H9 (cell line): ENCODE data around the gene PTX3. TPM values are rescaled to one million over a fixed set of nuclear protein-coding genes. Genes with fewer than 3 reads are reported as not detected.

Experiments used
- DNase-seq: peaks from one replicate; pipeline ENCODE4 v3.0.0-alpha.2; 2017
- H2AFZ ChIP-seq: one replicate; pipeline ENCODE4 v1.6.1; 2013; ENCODE audit warnings: mild to moderate bottlenecking, low read length, control low read depth, moderate library complexity
- H2AK5ac ChIP-seq: 2 replicates; pipeline ENCODE4 v1.6.1; 2013; ENCODE audit warnings: low read length, control low read depth, mixed read lengths; ENCODE audit not compliant: insufficient read length
- H2BK120ac ChIP-seq: one replicate; pipeline ENCODE4 v1.6.1; 2013; ENCODE audit warnings: low read depth, mild to moderate bottlenecking, low read length, control low read depth, inconsistent platforms; ENCODE audit not compliant: poor library complexity, severe bottlenecking
- H2BK12ac ChIP-seq: 2 replicates; pipeline ENCODE4 v1.6.1; 2013; ENCODE audit warnings: low read length, control low read depth, mixed read lengths, low read depth; ENCODE audit not compliant: insufficient read length
- H2BK15ac ChIP-seq: 2 replicates; pipeline ENCODE4 v1.6.1; 2013; ENCODE audit warnings: low read depth, low read length, control low read depth
- H2BK20ac ChIP-seq: one replicate; pipeline ENCODE4 v1.6.1; 2013; ENCODE audit warnings: low read depth, mild to moderate bottlenecking, low read length, control low read depth, inconsistent platforms; ENCODE audit not compliant: poor library complexity, severe bottlenecking
- H2BK5ac ChIP-seq: 2 replicates; pipeline ENCODE4 v1.6.1; 2013; ENCODE audit warnings: low read length, control low read depth, mixed read lengths; ENCODE audit not compliant: insufficient read length
- H3K14ac ChIP-seq: 2 replicates; pipeline ENCODE4 v1.6.1; 2013; ENCODE audit warnings: low read length, control low read depth; ENCODE audit not compliant: insufficient read depth
- H3K18ac ChIP-seq: 2 replicates; pipeline ENCODE4 v1.6.1; 2013; ENCODE audit warnings: low read depth, mild to moderate bottlenecking, mixed read lengths, low read length, control low read depth; ENCODE audit not compliant: insufficient read length
- H3K23ac ChIP-seq: 2 replicates; pipeline ENCODE4 v1.6.1; 2013; ENCODE audit warnings: low read length, control low read depth, mixed read lengths, low read depth; ENCODE audit not compliant: insufficient read length
- H3K23me2 ChIP-seq: 2 replicates; pipeline ENCODE4 v1.6.1; 2013; ENCODE audit warnings: low read depth, mild to moderate bottlenecking, mixed read lengths, low read length, control low read depth; ENCODE audit not compliant: insufficient read length, poor library complexity, severe bottlenecking
- H3K27ac ChIP-seq: 2 replicates; pipeline ENCODE4 v1.5.1; 2013; ENCODE audit warnings: low read length, control low read depth, mixed read lengths, low read depth; ENCODE audit not compliant: insufficient read length
- H3K27me3 ChIP-seq: 2 replicates; pipeline ENCODE4 v1.6.1; 2013; ENCODE audit warnings: low read length, control low read depth, inconsistent platforms; ENCODE audit not compliant: insufficient read depth
- H3K4ac ChIP-seq: 2 replicates; pipeline ENCODE4 v1.6.1; 2013; ENCODE audit warnings: low read depth, mild to moderate bottlenecking, control low read depth, inconsistent platforms, low read length, moderate library complexity
- H3K4me1 ChIP-seq: 2 replicates; pipeline ENCODE4 v1.6.1; 2013; ENCODE audit warnings: low read length, control low read depth, inconsistent platforms; ENCODE audit not compliant: insufficient read depth
- H3K4me2 ChIP-seq: 2 replicates; pipeline ENCODE4 v1.6.1; 2013; ENCODE audit warnings: low read length, control low read depth, mixed read lengths; ENCODE audit not compliant: insufficient read length, insufficient read depth
- H3K56ac ChIP-seq: 2 replicates; pipeline ENCODE4 v1.6.1; 2013; ENCODE audit warnings: low read depth, mild to moderate bottlenecking, mixed read lengths, low read length, control low read depth; ENCODE audit not compliant: insufficient read length
- H3K79me1 ChIP-seq: 2 replicates; pipeline ENCODE4 v1.6.1; 2013; ENCODE audit warnings: low read depth, mild to moderate bottlenecking, moderate library complexity, low read length, control low read depth, inconsistent platforms; ENCODE audit not compliant: insufficient read depth, poor library complexity, severe bottlenecking
- H3K79me2 ChIP-seq: 2 replicates; pipeline ENCODE4 v1.6.1; 2013; ENCODE audit warnings: low read length, control low read depth, inconsistent platforms; ENCODE audit not compliant: insufficient read depth
- H3K9ac ChIP-seq: 2 replicates; pipeline ENCODE4 v1.6.1; 2013; ENCODE audit warnings: low read length, control low read depth, mixed read lengths; ENCODE audit not compliant: insufficient read length; ENCODE audit errors: extremely low read depth
- H3K9me3 ChIP-seq: one replicate; pipeline ENCODE4 v1.6.1; 2013; ENCODE audit warnings: low read depth, low read length, inconsistent platforms; ENCODE audit not compliant: control insufficient read depth
- H3T11ph ChIP-seq: one replicate; pipeline ENCODE4 v1.6.1; 2013; ENCODE audit warnings: mild to moderate bottlenecking, low read length, control low read depth, inconsistent platforms
- H4K20me1 ChIP-seq: one replicate; pipeline ENCODE4 v1.6.1; 2013; ENCODE audit not compliant: control insufficient read depth, insufficient read length, insufficient read depth
- H4K5ac ChIP-seq: 2 replicates; pipeline ENCODE4 v1.6.1; 2013; ENCODE audit warnings: low read depth, mild to moderate bottlenecking, mixed read lengths, low read length, control low read depth; ENCODE audit not compliant: insufficient read length
- H4K8ac ChIP-seq: replicated peaks from 2 replicates; pipeline ENCODE4 v1.6.1; 2013; ENCODE audit warnings: low read length, control low read depth, mixed read lengths, low read depth; ENCODE audit not compliant: insufficient read length
- H4K91ac ChIP-seq: 2 replicates; pipeline ENCODE4 v1.6.1; 2013; ENCODE audit warnings: low read depth, mild to moderate bottlenecking, moderate library complexity, mixed read lengths, low read length, control low read depth; ENCODE audit not compliant: insufficient read length
- H3K27ac Mint-ChIP-seq, 3 experiments: 2 replicates in 2 of 3; 3 replicates in 1 of 3; pipeline ENCODE4 v1.8.0; 2020 to 2021; ENCODE audit warnings: mixed read lengths in 3 of 3, mild to moderate bottlenecking in 1 of 3, moderate library complexity in 1 of 3
- H3K27me3 Mint-ChIP-seq: 2 replicates; pipeline ENCODE4 v1.8.0; 2021; ENCODE audit warnings: low read depth, mild to moderate bottlenecking, moderate library complexity, mixed read lengths
- H3K36me3 Mint-ChIP-seq, 3 experiments: 2 replicates in 2 of 3; 3 replicates in 1 of 3; pipeline ENCODE4 v1.8.0; 2020 to 2021; ENCODE audit warnings: low read depth in 3 of 3, mixed read lengths in 3 of 3; ENCODE audit not compliant: insufficient read depth in 1 of 3
- H3K4me1 Mint-ChIP-seq, 2 experiments: 2 replicates each; pipeline ENCODE4 v1.8.0; 2020; ENCODE audit warnings: mixed read lengths in 2 of 2
- H3K4me3 Mint-ChIP-seq, 2 experiments: 2 replicates in 1 of 2; 3 replicates in 1 of 2; pipeline ENCODE4 v1.8.0; 2020 to 2021; ENCODE audit warnings: mild to moderate bottlenecking in 2 of 2, mixed read lengths in 2 of 2, moderate library complexity in 1 of 2
- H3K9me3 Mint-ChIP-seq, 2 experiments: 2 replicates in 1 of 2; 3 replicates in 1 of 2; pipeline ENCODE4 v1.8.0; 2020; ENCODE audit warnings: mild to moderate bottlenecking in 2 of 2, mixed read lengths in 2 of 2, moderate library complexity in 1 of 2
- CTCF ChIP-seq: fragments of 200-600 bp; sonication (generic); conservative IDR thresholded peaks from 3 replicates; pipeline ENCODE4 v1.8.0; 2021; ENCODE audit warnings: antibody characterized with exemption, mild to moderate bottlenecking
- WGBS: extraction: QIAGEN DNeasy Blood & Tissue Kit; methylation state at CpG from one replicate; pipeline ENCODE4 v1.1.7; 2013; ENCODE audit warnings: missing lambda C conversion rate, low lambda C conversion rate, mixed read lengths; ENCODE audit not compliant: insufficient read length; ENCODE audit errors: extremely low coverage; 5-methylcytosine and 5-hydroxymethylcytosine counted together
- total RNA-seq: library from RNA; stranded (reverse); gene quantifications from 2 replicates; pipeline ENCODE4 v1.2.1, GENCODE V29; 2021

PTX3 gene
- total RNA-seq, 1 experiment from 2014 or later = 0.11 TPM

GRCh38 chr3:157406394-157406793 is 30.3 kb upstream of the PTX3 start:
- DNase-seq = no peak
- H3K27me3 Mint-ChIP-seq = no peaks in the 10 kb centered on the region
- H4K91ac ChIP-seq = no peak overlapping the region
- H2AFZ ChIP-seq = no peak overlapping the region
- H3K4ac ChIP-seq = no peak overlapping the region
- no peak overlapping the region for H2BK5ac ChIP-seq
- no peak overlapping the region for H2BK12ac ChIP-seq
- H3K4me2 ChIP-seq = no peak overlapping the region
- no peak overlapping the region for H3K23ac ChIP-seq
- no peaks in the 10 kb centered on the region for H3K79me2 ChIP-seq
- H3K9me3 ChIP-seq = no peaks in the 10 kb centered on the region
- H2BK15ac ChIP-seq = no peak overlapping the region
- H3K4me1 Mint-ChIP-seq = peaks cover 11 to 18% of the 10 kb centered on the region in 2 experiments
- no peak for TF ChIP-seq CTCF
- H3K18ac ChIP-seq = no peak overlapping the region
- WGBS = no CpG with 5 or more reads among the region's 5 CpGs
- no peak overlapping the region for H2BK120ac ChIP-seq
- H3K27me3 ChIP-seq = no peaks in the 10 kb centered on the region
- H3K9ac ChIP-seq = no peak overlapping the region
- H2AK5ac ChIP-seq = no peak overlapping the region
- no peak overlapping the region for H3K27ac Mint-ChIP-seq
- peaks cover 5% of the 10 kb centered on the region; the same call in 1 of the 2 replicates for H3K4me1 ChIP-seq
- H4K8ac ChIP-seq = no peak overlapping the region
- H3K4me3 Mint-ChIP-seq = no peak overlapping the region
- no peak overlapping the region for H3K56ac ChIP-seq
- no peaks in the 10 kb centered on the region for H3K79me1 ChIP-seq
- no peak overlapping the region for H4K5ac ChIP-seq
- H3K14ac ChIP-seq = no peak overlapping the region
- no peak overlapping the region for H3K27ac ChIP-seq
- H2BK20ac ChIP-seq = no peak overlapping the region
- no peak overlapping the region for H3T11ph ChIP-seq
- 0 out of 7 replicates have a peak, but pooled peaks cover 0 to 2% (median 0%) of the 10 kb centered on the region in 3 experiments for H3K36me3 Mint-ChIP-seq
- H3K23me2 ChIP-seq = no peaks in the 10 kb centered on the region
- no peaks in the 10 kb centered on the region for H3K9me3 Mint-ChIP-seq
- H4K20me1 ChIP-seq = no peaks in the 10 kb centered on the region
